Measurements from ENCODE around the gene GDF2.

GDF2 gene

DNA sequence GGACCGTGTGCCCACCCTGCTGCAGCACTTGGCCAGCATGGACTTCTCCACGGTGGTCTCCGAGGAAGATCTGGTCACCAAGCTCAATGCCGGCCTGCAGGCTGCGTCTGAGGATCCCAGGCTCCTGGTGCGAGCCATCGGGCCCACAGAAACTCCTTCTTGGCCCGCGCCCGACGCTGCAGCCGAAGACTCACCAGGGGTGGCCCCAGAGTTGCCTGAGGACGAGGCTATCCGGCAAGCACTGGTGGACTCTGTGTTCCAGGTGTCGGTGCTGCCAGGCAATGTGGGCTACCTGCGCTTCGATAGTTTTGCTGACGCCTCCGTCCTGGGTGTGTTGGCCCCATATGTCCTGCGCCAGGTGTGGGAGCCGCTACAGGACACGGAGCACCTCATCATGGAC lies 27.3 kb downstream of the GDF2 start:
- no peaks in the 10 kb centered on the region for H3K9me3 ChIP-seq (ENCODE audit: low read length)
- no peaks in the 10 kb centered on the region for H3K9me2 ChIP-seq (ENCODE audit: low read depth, low read length)
- H3K79me2 ChIP-seq (ENCODE audit: insufficient read depth, low read length): no peaks in the 10 kb centered on the region
- no peaks in the 10 kb centered on the region for H4K20me1 ChIP-seq (ENCODE audit: insufficient read depth, low read length)
- no peak overlapping the region for H3K4me2 ChIP-seq (ENCODE audit: low read length)
- no peaks in the 10 kb centered on the region for H3K36me3 ChIP-seq (ENCODE audit: insufficient read depth, low read length)
- H3K4me1 ChIP-seq (ENCODE audit: insufficient read depth, low read length, severe bottlenecking): no peaks in the 10 kb centered on the region
- no peak overlapping the region for H3K4me3 ChIP-seq (ENCODE audit: low read depth, low read length, poor library complexity, severe bottlenecking)
- no peak overlapping the region for H2AFZ ChIP-seq (ENCODE audit: low read length)
- TF ChIP-seq, protein P1, sequence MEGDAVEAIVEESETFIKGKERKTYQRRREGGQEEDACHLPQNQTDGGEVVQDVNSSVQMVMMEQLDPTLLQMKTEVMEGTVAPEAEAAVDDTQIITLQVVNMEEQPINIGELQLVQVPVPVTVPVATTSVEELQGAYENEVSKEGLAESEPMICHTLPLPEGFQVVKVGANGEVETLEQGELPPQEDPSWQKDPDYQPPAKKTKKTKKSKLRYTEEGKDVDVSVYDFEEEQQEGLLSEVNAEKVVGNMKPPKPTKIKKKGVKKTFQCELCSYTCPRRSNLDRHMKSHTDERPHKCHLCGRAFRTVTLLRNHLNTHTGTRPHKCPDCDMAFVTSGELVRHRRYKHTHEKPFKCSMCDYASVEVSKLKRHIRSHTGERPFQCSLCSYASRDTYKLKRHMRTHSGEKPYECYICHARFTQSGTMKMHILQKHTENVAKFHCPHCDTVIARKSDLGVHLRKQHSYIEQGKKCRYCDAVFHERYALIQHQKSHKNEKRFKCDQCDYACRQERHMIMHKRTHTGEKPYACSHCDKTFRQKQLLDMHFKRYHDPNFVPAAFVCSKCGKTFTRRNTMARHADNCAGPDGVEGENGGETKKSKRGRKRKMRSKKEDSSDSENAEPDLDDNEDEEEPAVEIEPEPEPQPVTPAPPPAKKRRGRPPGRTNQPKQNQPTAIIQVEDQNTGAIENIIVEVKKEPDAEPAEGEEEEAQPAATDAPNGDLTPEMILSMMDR (IDR thresholded peaks at IDR 0.05; ENCODE audit: low read length): no peak
- TF ChIP-seq EZH2 (IDR thresholded peaks at IDR 0.05; ENCODE audit: borderline replicate concordance, low read length): no peak
- no peak overlapping the region for H3K27ac ChIP-seq (ENCODE audit: low read depth, low read length, poor library complexity, severe bottlenecking)
- no peaks in the 10 kb centered on the region for H3F3A ChIP-seq (ENCODE audit: insufficient read depth, low read length)
- H3K27me3 ChIP-seq (ENCODE audit: insufficient read depth, low read length): no peaks in the 10 kb centered on the region
- no peak overlapping the region for H3K9ac ChIP-seq (ENCODE audit: low read length)

DNA sequence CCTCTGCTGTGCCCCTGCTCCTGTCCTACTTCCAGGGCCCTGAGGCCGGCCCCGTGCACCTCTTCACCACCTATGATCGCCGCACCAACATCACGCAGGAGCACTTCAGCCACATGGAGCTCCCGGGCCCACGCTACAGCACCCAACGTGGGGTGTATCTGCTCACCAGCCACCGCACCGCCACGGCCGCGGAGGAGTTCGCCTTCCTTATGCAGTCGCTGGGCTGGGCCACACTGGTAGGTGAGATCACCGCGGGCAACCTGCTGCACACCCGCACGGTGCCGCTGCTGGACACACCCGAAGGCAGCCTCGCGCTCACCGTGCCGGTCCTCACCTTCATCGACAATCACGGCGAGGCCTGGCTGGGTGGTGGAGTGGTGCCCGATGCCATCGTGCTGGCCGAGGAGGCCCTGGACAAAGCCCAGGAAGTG lies 27.7 kb downstream of the GDF2 start:
- Histone ChIP-seq H3K4me2 (ENCODE audit: low read length) (no peak overlapping the region), H3K9me3 (ENCODE audit: low read length) (no peaks in the 10 kb centered on the region), H3K9me2 (ENCODE audit: low read depth, low read length) (no peaks in the 10 kb centered on the region), H3K9ac (ENCODE audit: low read length) (no peak overlapping the region), H3K79me2 (ENCODE audit: insufficient read depth, low read length) (no peaks in the 10 kb centered on the region), H4K20me1 (ENCODE audit: insufficient read depth, low read length) (no peaks in the 10 kb centered on the region), H3K4me3 (ENCODE audit: low read depth, low read length, poor library complexity, severe bottlenecking) (no peak overlapping the region), H3F3A (ENCODE audit: insufficient read depth, low read length) (no peaks in the 10 kb centered on the region), H2AFZ (ENCODE audit: low read length) (no peak overlapping the region), H3K4me1 (ENCODE audit: insufficient read depth, low read length, severe bottlenecking) (no peaks in the 10 kb centered on the region), H3K27ac (ENCODE audit: low read depth, low read length, poor library complexity, severe bottlenecking) (no peak overlapping the region), H3K36me3 (ENCODE audit: insufficient read depth, low read length) (no peaks in the 10 kb centered on the region), H3K27me3 (ENCODE audit: insufficient read depth, low read length) (no peaks in the 10 kb centered on the region)
- TF ChIP-seq EZH2 (IDR thresholded peaks at IDR 0.05; ENCODE audit: borderline replicate concordance, low read length): no peak
- TF ChIP-seq, protein P1 (IDR thresholded peaks at IDR 0.05; ENCODE audit: low read length): no peak

DNA sequence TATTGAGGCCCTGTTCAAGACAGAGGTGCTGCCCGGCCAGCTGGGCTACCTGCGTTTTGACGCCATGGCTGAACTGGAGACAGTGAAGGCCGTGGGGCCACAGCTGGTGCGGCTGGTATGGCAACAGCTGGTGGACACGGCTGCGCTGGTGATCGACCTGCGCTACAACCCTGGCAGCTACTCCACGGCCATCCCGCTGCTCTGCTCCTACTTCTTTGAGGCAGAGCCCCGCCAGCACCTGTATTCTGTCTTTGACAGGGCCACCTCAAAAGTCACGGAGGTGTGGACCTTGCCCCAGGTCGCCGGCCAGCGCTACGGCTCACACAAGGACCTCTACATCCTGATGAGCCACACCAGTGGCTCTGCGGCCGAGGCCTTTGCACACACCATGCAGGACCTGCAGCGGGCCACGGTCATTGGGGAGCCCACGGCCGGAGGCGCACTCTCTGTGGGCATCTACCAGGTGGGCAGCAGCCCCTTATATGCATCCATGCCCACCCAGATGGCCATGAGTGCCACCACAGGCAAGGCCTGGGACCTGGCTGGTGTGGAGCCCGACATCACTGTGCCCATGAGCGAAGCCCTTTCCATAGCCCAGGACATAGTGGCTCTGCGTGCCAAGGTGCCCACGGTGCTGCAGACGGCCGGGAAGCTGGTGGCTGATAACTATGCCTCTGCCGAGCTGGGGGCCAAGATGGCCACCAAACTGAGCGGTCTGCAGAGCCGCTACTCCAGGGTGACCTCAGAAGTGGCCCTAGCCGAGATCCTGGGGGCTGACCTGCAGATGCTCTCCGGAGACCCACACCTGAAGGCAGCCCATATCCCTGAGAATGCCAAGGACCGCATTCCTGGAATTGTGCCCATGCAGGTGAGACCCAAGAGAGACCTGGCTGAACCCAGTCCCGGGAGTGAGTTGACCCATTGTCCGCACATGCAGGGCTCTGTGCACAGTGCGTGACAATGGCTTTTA lies 28.7 kb downstream of the GDF2 start:
- H3K9me2 ChIP-seq (ENCODE audit: low read depth, low read length): no peaks in the 10 kb centered on the region
- no peaks in the 10 kb centered on the region for H3K79me2 ChIP-seq (ENCODE audit: insufficient read depth, low read length)
- no peaks in the 10 kb centered on the region for H4K20me1 ChIP-seq (ENCODE audit: insufficient read depth, low read length)
- no peak overlapping the region for H3K27ac ChIP-seq (ENCODE audit: low read depth, low read length, poor library complexity, severe bottlenecking)
- no peak overlapping the region for H2AFZ ChIP-seq (ENCODE audit: low read length)
- TF ChIP-seq EZH2 (IDR thresholded peaks at IDR 0.05; ENCODE audit: borderline replicate concordance, low read length): no peak
- TF ChIP-seq, protein P1 (IDR thresholded peaks at IDR 0.05; ENCODE audit: low read length): no peak
- H3F3A ChIP-seq (ENCODE audit: insufficient read depth, low read length): no peaks in the 10 kb centered on the region
- no peak overlapping the region for H3K4me3 ChIP-seq (ENCODE audit: low read depth, low read length, poor library complexity, severe bottlenecking)
- H3K9ac ChIP-seq (ENCODE audit: low read length): no peak overlapping the region
- H3K36me3 ChIP-seq (ENCODE audit: insufficient read depth, low read length): no peaks in the 10 kb centered on the region
- H3K4me1 ChIP-seq (ENCODE audit: insufficient read depth, low read length, severe bottlenecking): no peaks in the 10 kb centered on the region
- no peak overlapping the region for H3K4me2 ChIP-seq (ENCODE audit: low read length)
- no peaks in the 10 kb centered on the region for H3K27me3 ChIP-seq (ENCODE audit: insufficient read depth, low read length)
- no peaks in the 10 kb centered on the region for H3K9me3 ChIP-seq (ENCODE audit: low read length)
